IgD-negative memory B cell (primary cell): ENCODE data around the gene MT1M. TPM values are rescaled to one million over a fixed set of nuclear protein-coding genes. Genes with fewer than 3 reads are reported as not detected.
"Not testable (repeated sequence)": the region's sequence is repeated elsewhere in the genome, so short reads cannot be mapped to it uniquely, and the experiment has no call there.

Source experiments
- H3K27ac Mint-ChIP-seq, 3 donors: one replicate each; pipeline ENCODE4 v1.8.0; 2020 to 2022; ENCODE audit warnings: mild to moderate bottlenecking in 3 of 3, mixed read lengths in 3 of 3, moderate library complexity in 1 of 3
- H3K27me3 Mint-ChIP-seq: one replicate; pipeline ENCODE4 v1.8.0; 2021; ENCODE audit warnings: mixed read lengths
- H3K36me3 Mint-ChIP-seq: one replicate; pipeline ENCODE4 v1.8.0; 2020; ENCODE audit warnings: mild to moderate bottlenecking, mixed read lengths
- H3K4me1 Mint-ChIP-seq, 3 donors: one replicate each; pipeline ENCODE4 v1.8.0; 2020 to 2022; ENCODE audit warnings: mixed read lengths in 3 of 3, mild to moderate bottlenecking in 1 of 3
- H3K4me3 Mint-ChIP-seq, 4 donors: one replicate each; pipeline ENCODE4 v1.8.0; 2020 to 2022; ENCODE audit warnings: mild to moderate bottlenecking in 4 of 4, mixed read lengths in 4 of 4, moderate library complexity in 3 of 4
- H3K9me3 Mint-ChIP-seq, 3 donors: one replicate each; pipeline ENCODE4 v1.8.0; 2020 to 2021; ENCODE audit warnings: mixed read lengths in 3 of 3, mild to moderate bottlenecking in 1 of 3
- polyA plus RNA-seq: library from polyadenylated mRNA; unstranded; fragments of 300-500 nt; fragmentation: Illumina TruSeq; gene quantifications from one replicate; pipeline ENCODE4 v1.2.3, GENCODE V29; 2021

The MT1M gene
- not detected for polyA plus RNA-seq

DNA sequence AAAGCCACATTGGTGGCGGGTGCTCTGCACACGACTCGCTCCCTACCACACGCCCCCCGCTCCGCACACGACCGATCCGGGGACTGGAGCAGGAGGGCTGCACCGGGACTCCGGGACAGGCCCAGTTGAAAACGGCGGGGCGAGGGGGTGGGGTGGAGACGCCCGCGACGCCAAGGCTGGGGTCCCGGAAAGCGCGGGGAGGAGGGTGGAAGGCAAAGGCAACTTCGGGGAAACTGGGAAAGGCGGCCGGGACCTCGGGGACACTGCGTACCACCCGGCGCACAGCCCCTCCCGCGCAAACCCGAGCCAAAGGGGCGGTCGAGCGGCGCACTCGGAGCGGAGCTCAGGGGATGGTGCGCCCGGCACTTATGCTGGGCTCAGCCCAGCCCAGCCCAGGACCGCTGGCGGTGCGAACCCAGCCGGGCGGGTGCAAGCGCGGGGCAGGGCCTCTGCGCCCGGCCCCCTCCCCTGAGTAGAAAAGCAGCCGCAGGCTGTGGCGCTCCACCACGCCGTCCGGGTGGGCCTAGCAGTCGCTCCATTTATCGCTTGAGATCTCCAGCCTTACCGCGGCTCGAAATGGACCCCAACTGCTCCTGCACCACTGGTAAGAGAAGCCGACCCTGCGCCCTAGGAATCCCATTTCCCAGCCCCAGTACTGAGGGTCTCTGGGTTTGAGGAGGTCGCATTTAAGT lies at the start of gene MT1M:
Gene MT1M, plus strand, starts transcription at position 504 of the 692 bp plus-strand sequence. Its CDS starts 73 bp downstream, at position 577.
- Mint-ChIP-seq H3K4me1 (peaks cover 9 to 21% (median 11%) of the 10 kb centered on the region in 3 donors), H3K27me3 (peaks cover 55% of the 10 kb centered on the region), H3K27ac (no peak within 1 kb of the TSS), H3K9me3 (no peaks in the 10 kb centered on the region), H3K36me3 (no peaks in the 10 kb centered on the region), H3K4me3 (peak within 1 kb of the TSS in 3 of 4 donors; percentile 51 to 60 (median 58))

DNA sequence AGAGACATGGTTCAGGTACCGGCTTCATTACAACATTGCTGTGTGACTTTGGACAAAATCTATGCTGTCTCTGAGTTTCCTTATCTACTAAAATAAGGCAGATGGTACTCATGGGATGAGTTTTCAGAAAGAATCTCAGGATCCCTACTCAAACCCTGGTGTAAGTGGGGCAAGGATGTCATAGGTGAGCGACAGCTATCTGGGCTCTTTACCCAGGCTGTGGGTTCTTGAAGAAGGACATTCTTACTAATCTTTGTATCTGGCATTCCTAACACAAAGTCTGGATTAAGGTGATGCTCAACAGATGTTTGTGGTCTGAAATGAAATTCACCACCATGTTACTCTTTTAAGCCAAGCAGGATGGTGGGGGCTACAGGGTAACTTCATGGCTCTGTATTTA lies 49.5 kb upstream of the MT1M start:
- peak overlapping the region in 1 of 3 donors; percentile 59 for H3K27ac Mint-ChIP-seq
- H3K4me1 Mint-ChIP-seq, H3K36me3 Mint-ChIP-seq, H3K4me3 Mint-ChIP-seq, H3K9me3 Mint-ChIP-seq: not testable (repeated sequence)
- peaks cover 24% of the 10 kb centered on the region for H3K27me3 Mint-ChIP-seq

DNA sequence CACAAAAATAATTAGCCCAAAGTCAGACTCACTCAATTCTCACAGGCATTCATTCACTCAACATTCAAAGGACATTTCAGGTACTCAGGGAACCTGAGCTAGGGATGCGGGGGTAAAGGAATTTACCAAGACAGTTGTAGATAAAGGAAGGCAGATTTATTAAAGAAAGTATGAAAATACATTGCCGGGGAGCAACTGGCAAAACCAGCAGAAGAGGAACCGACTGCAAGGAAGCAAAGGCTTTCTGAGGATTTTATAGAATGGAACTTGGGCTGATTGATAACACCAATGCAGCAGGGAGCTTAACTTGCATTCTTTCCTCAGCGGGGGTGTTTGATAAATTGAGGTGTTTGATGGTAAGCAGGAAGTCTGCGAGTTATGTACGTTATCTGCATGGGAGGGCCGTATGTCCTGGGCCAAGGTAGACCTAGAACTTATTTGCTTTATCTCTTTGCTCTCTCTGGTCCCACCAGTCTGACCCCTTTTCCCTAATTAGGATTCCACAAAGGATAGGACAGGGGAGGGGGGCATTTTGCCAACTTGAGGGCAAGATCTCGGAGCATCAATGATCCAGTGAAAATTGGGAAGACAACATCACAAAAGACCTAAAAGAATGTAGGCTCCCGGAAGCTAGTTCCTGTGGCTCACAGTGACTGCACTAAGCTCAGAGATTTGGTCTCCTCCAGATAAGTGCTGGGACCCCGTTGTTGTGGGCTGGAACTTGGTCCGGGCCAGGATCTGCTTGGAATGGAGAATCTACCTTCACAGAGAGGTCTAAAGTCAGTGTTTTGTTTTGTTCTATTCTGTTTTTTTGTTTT lies 48.9 kb upstream of the MT1M start:
- peaks cover 0 to 1% (median 0%) of the 10 kb centered on the region in 3 donors for H3K9me3 Mint-ChIP-seq
- no peak overlapping the region for H3K4me3 Mint-ChIP-seq
- peaks cover 1% of the 10 kb centered on the region for H3K36me3 Mint-ChIP-seq
- H3K4me1 Mint-ChIP-seq, result no peaks in the 10 kb centered on the region
- peaks cover 28% of the 10 kb centered on the region for H3K27me3 Mint-ChIP-seq
- H3K27ac Mint-ChIP-seq, result no peak overlapping the region

DNA sequence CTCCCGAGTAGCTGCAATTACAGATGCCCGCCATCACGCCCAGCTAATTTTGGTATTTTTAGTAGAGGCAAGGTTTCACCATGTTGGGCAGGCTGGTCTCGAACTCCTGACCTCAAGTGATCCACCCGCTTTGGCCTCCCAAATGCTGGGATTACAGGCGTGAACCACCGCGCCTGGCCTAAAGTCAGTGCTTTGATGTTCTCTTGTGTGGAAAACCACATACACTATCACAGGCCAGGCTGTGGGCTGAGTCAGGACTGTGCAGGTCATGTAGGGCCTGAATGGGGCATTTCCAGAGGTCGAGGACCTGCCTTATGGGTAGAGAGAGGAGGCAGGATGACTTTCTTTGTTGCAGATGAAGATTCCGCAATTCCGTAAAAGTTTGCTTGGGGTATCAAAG lies 48.2 kb upstream of the MT1M start:
- Mint-ChIP-seq H3K4me1 (peaks cover 0 to 4% (median 3%) of the 10 kb centered on the region in 3 donors), H3K27ac (no peak overlapping the region), H3K36me3 (peaks cover 1% of the 10 kb centered on the region), H3K9me3 (peaks cover 0 to 1% (median 0%) of the 10 kb centered on the region in 3 donors), H3K27me3 (peaks cover 34% of the 10 kb centered on the region), H3K4me3 (no peak overlapping the region)

DNA sequence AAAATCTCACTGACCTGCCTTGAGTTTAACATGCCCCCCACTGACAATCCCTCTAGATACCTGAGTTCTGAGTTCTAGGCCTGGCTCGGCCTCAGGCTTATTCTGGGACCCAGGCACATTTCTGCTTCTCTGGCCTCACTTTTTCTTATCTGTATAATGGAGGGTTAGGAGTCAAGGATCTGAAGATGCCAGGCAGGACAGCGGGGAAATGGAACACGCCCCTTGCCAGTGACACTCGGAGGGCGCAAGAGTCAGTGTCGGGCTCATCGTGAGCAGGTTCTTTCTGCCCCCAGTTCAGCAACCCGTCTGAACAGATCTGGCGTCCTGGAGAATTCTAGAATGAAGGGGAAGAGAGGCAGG lies 43.7 kb upstream of the MT1M start:
- Mint-ChIP-seq H3K27ac (no peak overlapping the region), H3K27me3 (peaks cover 42% of the 10 kb centered on the region), H3K4me1 (peaks cover 0 to 4% (median 3%) of the 10 kb centered on the region in 3 donors), H3K9me3 (no peaks in the 10 kb centered on the region), H3K4me3 (peak overlapping the region in 2 of 4 donors; percentile 75 to 83), H3K36me3 (peaks cover 2% of the 10 kb centered on the region)

DNA sequence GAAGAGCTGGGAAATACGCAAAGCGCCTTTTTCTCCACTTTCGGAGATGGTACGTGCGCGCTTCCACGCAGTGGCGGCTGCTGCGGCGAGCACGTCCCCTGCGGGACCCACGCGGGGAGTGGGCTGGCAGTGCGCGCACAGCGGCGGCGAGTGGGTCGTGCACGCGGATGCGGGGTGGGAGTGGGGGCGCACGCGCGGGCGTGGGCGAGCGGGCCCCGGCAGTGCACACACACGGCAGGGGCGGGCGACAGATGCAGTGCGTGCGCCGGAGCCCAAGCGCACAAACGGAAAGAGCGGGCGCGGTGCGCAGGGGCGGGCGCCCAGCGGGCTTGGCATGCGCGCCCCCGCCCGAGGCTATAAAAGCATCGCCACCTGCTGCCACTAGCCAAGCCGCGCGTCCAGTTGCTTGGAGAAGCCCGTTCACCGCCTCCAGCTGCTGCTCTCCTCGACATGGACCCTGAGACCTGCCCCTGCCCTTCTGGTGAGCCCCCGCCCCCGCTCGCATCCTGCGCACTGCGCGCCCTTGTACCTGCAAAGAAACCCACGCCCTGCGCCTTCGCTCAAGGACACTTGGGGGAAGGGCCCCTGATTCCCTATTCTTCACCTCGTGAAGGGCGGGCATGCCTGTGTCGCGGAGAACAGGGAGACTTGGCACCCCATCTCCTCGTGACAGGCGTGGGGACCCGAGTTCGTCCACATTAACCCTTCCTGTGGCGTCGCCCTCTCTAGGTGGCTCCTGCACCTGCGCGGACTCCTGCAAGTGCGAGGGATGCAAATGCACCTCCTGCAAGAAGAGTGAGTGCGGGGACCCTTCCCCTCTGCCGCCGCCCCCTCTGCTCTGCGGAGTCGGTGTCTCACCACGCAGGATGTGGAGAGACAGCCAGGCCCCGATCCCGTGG lies 43.1 kb upstream of the MT1M start, which contains the start of gene MT3:
Gene MT3, plus strand, starts transcription at position 388 of the 899 bp plus-strand sequence. Its CDS starts 63 bp downstream, at position 451.
- H3K27me3 Mint-ChIP-seq, result peaks cover 40% of the 10 kb centered on the region
- H3K27ac Mint-ChIP-seq, result no peak within 1 kb of the TSS
- H3K4me3 Mint-ChIP-seq, result peak within 1 kb of the TSS in 3 of 4 donors; percentile 49 to 83 (median 75)
- peaks cover 2% of the 10 kb centered on the region for H3K36me3 Mint-ChIP-seq
- peaks cover 0 to 4% (median 3%) of the 10 kb centered on the region in 3 donors for H3K4me1 Mint-ChIP-seq
- peaks cover 0 to 3% (median 0%) of the 10 kb centered on the region in 3 donors for H3K9me3 Mint-ChIP-seq

DNA sequence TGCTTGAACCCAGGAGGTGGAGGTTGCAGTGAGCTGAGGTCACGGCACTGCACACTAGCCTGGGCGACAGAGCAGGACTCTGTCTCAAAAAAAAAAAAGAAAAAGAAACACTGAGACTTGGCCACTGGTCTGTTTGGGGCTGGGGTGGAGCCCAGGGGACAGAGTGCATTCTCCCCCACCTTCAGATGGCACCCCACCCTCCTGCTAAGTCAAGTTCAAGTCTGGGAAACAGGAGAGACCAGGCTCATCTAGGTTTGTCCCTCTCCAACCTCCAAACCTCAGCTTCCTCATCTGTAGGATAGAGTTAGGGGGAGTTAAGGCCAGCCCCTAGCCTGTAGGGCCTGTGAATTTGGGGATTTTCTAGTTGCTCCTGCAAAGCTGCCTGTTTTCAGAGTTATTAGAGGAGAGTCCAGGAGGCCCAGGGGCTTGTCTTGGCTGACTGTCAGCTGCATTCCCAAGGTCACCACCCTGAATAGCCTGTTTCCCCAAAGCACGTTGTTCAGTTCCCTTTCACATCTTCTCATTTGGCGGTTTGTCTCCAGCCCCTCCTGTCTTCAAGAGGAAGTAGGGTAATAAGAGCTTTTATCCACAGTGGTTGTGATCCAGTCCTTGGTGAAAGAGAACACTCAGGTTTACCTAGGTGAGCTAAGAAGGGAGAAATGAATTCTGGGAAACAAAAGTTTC lies 40.9 kb upstream of the MT1M start:
- H3K36me3 Mint-ChIP-seq, result peaks cover 2% of the 10 kb centered on the region
- peaks cover 0 to 4% (median 0%) of the 10 kb centered on the region in 3 donors for H3K9me3 Mint-ChIP-seq
- H3K4me1 Mint-ChIP-seq, result peaks cover 0 to 4% (median 3%) of the 10 kb centered on the region in 3 donors
- H3K27ac Mint-ChIP-seq, result no peak overlapping the region
- H3K4me3 Mint-ChIP-seq, result peak overlapping the region in 1 of 4 donors; percentile 9
- peaks cover 34% of the 10 kb centered on the region for H3K27me3 Mint-ChIP-seq

DNA sequence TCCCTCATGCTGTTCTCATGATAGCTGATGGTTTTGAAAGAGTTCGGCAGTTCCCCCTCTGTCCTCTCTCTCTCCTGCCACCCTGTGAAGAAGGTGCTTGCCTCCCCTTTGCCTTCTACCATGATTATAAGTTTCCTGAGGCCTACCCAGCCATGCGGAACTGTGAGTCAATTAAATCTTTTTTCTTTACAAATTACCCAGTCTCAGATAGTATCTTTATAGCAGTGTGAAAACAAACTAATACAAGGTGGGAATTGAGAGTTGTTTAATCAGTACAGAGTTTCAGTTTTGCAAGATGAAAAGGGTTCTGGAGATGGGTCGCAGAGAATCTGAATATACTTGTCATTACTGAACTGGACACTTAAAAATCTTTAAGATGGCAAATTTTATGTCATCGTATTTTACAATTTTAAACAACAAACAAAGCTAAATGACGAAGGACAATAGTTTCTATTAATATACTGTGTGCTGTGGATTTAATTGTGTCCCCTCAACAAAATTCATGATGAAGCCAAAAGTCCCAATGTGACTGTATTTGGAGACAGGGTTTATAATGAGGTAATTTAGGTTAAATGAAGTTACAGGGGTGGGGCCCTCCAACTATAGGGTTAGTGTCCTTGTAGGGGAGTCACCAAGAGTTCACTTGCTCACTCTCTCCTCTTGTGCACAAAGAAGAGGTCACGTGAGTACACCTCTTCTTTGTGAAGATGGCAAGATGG lies 38.7 kb upstream of the MT1M start:
- H3K4me3 Mint-ChIP-seq, result peak overlapping the region in 1 of 4 donors; percentile 75
- H3K27me3 Mint-ChIP-seq, result peaks cover 24% of the 10 kb centered on the region
- peaks cover 0 to 4% (median 0%) of the 10 kb centered on the region in 3 donors for H3K9me3 Mint-ChIP-seq
- peaks cover 4% of the 10 kb centered on the region for H3K36me3 Mint-ChIP-seq
- H3K4me1 Mint-ChIP-seq, result peaks cover 0 to 3% (median 2%) of the 10 kb centered on the region in 3 donors
- no peak overlapping the region for H3K27ac Mint-ChIP-seq

DNA sequence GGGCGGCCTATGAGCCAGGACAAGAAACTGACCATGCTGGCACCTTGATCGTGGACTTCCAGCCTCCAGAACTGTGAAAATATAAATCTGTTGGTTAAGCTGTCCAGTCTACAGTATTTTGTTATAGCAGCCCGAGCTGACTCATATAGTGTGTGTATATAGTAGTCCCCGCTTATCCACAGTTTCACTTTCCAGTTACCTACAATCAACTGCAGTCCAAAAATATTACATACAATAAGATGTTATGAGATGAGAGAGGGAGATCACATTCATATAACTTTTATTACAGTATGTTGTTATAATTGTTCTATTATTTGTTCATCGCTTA lies 38.2 kb upstream of the MT1M start:
- H3K27ac Mint-ChIP-seq, result no peak overlapping the region
- H3K9me3 Mint-ChIP-seq, result peaks cover 0 to 4% (median 0%) of the 10 kb centered on the region in 3 donors
- no peaks in the 10 kb centered on the region for H3K4me1 Mint-ChIP-seq
- peaks cover 4% of the 10 kb centered on the region for H3K36me3 Mint-ChIP-seq
- H3K4me3 Mint-ChIP-seq, result no peak overlapping the region
- peaks cover 20% of the 10 kb centered on the region for H3K27me3 Mint-ChIP-seq

DNA sequence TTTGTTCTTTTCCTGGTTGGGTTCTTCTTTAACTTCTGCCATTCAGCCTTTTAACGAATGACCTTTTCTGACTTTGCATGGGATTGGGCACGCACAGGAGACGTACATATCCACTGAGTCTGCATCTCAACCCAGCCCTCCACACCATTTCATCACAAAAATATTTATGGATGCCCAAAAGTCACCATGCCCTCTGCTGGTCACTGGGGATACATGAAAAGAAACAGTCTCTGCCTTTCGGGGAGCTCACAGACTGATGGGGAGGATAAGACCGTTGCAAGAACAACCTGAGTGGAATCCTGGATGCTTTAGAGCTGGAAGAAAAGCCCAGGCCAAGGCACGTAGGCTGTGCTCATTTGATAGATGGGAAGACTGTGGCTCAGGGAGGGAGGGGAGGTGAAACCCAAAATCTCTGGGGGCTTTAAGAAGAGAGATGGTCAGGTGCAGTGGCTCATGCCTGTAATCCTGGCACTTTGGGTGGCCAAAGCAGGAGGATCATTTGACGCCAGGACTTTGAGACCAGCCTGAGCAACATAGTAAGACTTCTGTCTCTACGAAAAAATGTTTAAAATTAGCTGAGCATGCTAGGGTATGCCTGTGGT lies 32.0 kb upstream of the MT1M start:
- Mint-ChIP-seq H3K27ac (no peak overlapping the region), H3K4me1 (peaks cover 0 to 4% (median 0%) of the 10 kb centered on the region in 3 donors), H3K4me3 (no peak overlapping the region), H3K9me3 (no peaks in the 10 kb centered on the region), H3K27me3 (peaks cover 15% of the 10 kb centered on the region), H3K36me3 (peaks cover 2% of the 10 kb centered on the region)

DNA sequence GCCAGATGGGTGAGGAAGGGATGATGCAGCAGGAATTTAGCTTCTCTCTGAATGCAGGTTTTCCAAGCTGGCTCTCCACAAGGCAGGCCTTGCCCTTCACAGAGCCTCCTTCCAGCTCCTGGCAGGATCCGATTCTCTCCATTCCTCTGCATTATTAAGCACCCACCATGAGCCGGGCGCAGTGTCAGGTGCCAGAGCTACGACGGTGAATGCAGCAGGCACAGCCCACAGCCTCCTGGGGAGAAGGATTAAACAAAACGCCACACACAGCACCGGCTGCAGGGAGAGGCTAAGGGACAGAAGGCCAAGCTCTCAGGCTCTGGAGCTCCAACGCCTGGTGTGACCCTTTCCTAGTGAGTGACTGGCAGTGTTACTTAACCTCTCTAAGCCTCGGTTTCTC lies 31.1 kb upstream of the MT1M start:
- no peak overlapping the region for H3K27ac Mint-ChIP-seq
- H3K4me1 Mint-ChIP-seq, result peaks cover 0 to 4% (median 0%) of the 10 kb centered on the region in 3 donors
- no peak overlapping the region for H3K4me3 Mint-ChIP-seq
- peaks cover 2% of the 10 kb centered on the region for H3K36me3 Mint-ChIP-seq
- H3K27me3 Mint-ChIP-seq, result peaks cover 15% of the 10 kb centered on the region
- H3K9me3 Mint-ChIP-seq, result no peaks in the 10 kb centered on the region

DNA sequence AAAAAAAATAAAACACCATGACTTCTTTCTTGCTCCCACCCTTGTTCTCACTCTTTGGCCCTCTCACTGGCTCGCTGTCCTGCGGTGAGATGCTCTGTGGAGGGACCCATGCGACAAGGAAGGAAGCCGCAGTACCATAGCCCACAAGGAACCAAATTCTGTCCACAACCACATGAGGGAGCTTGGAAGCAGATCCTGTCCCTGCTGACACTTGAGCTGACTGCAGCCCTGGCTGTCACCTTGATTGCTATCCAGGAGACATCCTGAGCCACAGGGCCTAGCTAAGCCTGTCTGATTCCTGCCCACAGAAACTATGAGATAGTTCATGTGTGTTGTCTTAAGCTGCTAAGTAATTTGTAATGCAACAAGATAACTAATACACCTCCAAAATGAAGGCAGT lies 28.9 kb upstream of the MT1M start:
- H3K36me3 Mint-ChIP-seq, result no peaks in the 10 kb centered on the region
- H3K27ac Mint-ChIP-seq, result no peak overlapping the region

DNA sequence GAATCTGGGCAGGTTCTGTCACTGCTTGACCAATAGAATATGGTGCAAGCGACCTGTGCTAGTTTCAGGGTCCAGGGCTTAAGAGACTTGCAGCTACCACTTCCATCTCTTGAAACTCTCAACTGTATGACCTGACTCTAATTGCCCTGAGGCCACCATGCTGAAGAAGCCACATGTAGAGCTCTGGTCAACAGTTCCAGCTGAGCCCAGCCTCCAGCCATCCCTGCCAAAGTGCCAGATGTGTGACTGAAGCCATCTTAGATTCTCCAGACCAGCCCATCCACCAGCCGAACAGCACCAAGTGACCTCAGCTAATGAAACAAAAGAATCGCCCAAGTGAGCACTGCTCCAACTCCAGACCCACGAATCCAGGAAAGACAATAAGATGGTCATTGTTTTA lies 27.5 kb upstream of the MT1M start:
- Mint-ChIP-seq H3K27ac (no peak overlapping the region), H3K27me3 (peaks cover 12% of the 10 kb centered on the region), H3K9me3 (no peaks in the 10 kb centered on the region), H3K36me3 (no peaks in the 10 kb centered on the region), H3K4me3 (peak overlapping the region in 1 of 4 donors; percentile 10), H3K4me1 (peaks cover 7 to 20% (median 9%) of the 10 kb centered on the region in 3 donors)

More for the DNA sequence above, 28.9 kb upstream of the MT1M start:
- H3K27me3 Mint-ChIP-seq, result peaks cover 12% of the 10 kb centered on the region
- no peaks in the 10 kb centered on the region for H3K9me3 Mint-ChIP-seq
- no peak overlapping the region for H3K4me3 Mint-ChIP-seq
- H3K4me1 Mint-ChIP-seq, result peaks cover 0 to 10% (median 2%) of the 10 kb centered on the region in 3 donors
